PFSK-1 (cell line): Measurements from ENCODE around the gene PBX2.

ENCODE experiments used
- POLR2AphosphoS5 ChIP-seq: IDR thresholded peaks from 2 replicates; pipeline ENCODE4 v1.6.1; 2012; ENCODE audit warnings: low read depth, mild to moderate bottlenecking, control low read depth, low read length, moderate library complexity
- TAF1 ChIP-seq: IDR thresholded peaks from 2 replicates; pipeline ENCODE4 v1.6.1; 2012; ENCODE audit warnings: low read length, control low read depth, borderline replicate concordance; ENCODE audit not compliant: insufficient read depth

GRCh38 chr6:32239462-32239861 lies 49.5 kb upstream of the PBX2 start:
- TF ChIP-seq POLR2AphosphoS5 (no peak), TAF1 (no peak)
